ENCODE data around the gene KPNA4.

DNA sequence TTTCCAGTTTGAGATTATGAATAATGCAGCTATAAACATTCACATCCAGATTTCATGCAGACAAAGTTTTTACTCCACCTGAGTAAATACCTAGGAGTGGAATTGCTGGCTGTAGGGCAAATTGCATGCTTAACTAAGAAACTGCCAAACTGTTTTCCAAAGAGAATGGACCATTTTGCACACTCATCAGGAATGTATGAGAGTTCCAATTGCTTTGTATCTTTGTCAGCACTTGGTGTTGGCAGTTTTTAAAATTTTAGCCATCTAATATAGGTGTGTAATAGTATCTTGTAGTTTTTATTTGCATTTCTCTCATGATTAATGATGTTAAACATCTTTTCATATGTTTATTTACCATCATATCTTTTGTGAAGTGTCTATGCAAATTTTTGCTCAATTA lies 75.2 kb downstream of the KPNA4 start:
- TF ChIP-seq, protein P1, sequence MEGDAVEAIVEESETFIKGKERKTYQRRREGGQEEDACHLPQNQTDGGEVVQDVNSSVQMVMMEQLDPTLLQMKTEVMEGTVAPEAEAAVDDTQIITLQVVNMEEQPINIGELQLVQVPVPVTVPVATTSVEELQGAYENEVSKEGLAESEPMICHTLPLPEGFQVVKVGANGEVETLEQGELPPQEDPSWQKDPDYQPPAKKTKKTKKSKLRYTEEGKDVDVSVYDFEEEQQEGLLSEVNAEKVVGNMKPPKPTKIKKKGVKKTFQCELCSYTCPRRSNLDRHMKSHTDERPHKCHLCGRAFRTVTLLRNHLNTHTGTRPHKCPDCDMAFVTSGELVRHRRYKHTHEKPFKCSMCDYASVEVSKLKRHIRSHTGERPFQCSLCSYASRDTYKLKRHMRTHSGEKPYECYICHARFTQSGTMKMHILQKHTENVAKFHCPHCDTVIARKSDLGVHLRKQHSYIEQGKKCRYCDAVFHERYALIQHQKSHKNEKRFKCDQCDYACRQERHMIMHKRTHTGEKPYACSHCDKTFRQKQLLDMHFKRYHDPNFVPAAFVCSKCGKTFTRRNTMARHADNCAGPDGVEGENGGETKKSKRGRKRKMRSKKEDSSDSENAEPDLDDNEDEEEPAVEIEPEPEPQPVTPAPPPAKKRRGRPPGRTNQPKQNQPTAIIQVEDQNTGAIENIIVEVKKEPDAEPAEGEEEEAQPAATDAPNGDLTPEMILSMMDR (conservative IDR thresholded peaks at IDR 0.05; ENCODE audit: low read depth, low read length): no peak
- TF ChIP-seq RFX5 (IDR thresholded peaks at IDR 0.05; ENCODE audit: low read depth, low read length): no peak
- TF ChIP-seq SMC3 (IDR thresholded peaks at IDR 0.05; ENCODE audit: low read depth, low read length): no peak
- no peak for TF ChIP-seq RCOR1 (IDR thresholded peaks at IDR 0.05; ENCODE audit: insufficient replicate concordance, low read length)
- no peak for TF ChIP-seq NFE2L2 (IDR thresholded peaks at IDR 0.05; ENCODE audit: low read depth, low read length)
- TF ChIP-seq BHLHE40 (IDR thresholded peaks at IDR 0.05; ENCODE audit: low read depth, low read length): no peak
- TF ChIP-seq POLR2A (IDR thresholded peaks at IDR 0.05; ENCODE audit: low read depth, low read length): no peak
- no peak for TF ChIP-seq FOS (IDR thresholded peaks at IDR 0.05; ENCODE audit: low read depth, low read length)
- no peak for TF ChIP-seq RAD21 (IDR thresholded peaks at IDR 0.05; ENCODE audit: low read length)

All from IMR-90 (cell line).